GM18517 (cell line): ENCODE results near the gene PTCRA.

Experiments
- ATAC-seq: cut with Tn5 transposase; IDR thresholded peaks from one replicate; pipeline ENCODE4 v1.9.1; 2021; ENCODE audit warnings: mild to moderate bottlenecking, moderate library complexity; ENCODE audit not compliant: unreplicated experiment

The PTCRA gene

GRCh38 chr6:42969431-42969830 lies 53.6 kb downstream of the PTCRA start:
- ATAC-seq: no peak

DNA sequence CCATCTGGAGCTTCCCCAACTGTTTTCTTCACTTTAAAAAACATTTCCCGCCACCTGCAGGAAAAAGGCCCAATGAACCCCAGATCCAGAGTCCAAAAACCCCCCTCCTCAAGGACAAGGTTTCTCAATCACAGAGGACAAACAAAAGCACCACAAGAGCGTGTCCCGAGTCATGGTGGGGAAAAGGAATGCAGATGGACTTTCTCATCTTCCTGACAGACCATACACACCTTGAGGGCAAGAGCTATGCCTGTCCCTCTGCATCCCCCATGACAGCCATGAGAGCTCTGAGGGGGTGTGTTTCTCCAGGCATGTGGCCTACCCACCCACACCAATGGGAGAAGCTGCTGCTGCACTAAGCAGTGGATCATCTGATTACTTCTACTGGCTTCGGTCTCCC lies 54.1 kb downstream of the PTCRA start:
- ATAC-seq: no peak

DNA sequence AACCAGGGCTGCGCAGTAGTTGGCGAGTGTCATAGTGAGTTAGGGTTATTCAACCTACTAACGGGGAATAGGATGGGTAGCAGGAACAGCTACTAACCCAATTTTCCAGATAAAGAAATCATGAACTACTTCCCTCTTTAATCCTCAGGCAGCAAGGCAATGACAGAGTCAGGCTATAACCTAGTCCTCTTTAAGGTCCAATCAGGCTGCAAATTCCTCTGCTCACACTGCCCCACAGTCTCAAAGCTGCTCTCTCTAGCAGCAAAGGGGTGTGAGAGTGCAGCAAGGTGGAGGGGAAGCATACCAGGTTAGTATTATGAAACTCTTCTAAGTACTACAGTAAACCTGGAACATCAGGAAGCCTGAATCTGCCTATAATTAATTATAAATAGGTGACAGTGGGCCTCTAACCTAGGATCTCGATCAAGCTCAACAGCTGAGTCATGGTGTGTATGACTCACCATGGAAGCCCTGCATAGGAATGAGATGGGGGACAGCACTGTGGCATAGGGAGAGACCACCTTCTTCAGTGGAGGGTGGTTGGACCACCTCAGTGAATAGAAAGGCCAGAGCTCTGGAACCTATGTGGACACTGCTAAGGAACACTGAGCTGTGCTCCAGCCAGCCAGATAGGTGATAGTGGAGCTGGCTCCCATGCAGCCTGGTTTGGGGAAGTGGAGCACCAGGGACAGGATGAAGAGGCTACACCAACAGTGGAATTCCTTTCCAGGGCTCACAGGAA lies 55.2 kb downstream of the PTCRA start:
- no peak for ATAC-seq

- ATAC-seq: no peak
Measured at GRCh38 chr6:42971746-42972327, 56.0 kb downstream of the PTCRA start.

GRCh38 chr6:42973926-42974325 lies 58.1 kb downstream of the PTCRA start:
- no peak for ATAC-seq

- no peak for ATAC-seq
Measured at GRCh38 chr6:42974919-42975505, 59.2 kb downstream of the PTCRA start.
